ENCODE data around the gene KCNJ15. TPM values are rescaled to one million over a fixed set of nuclear protein-coding genes. Genes with fewer than 3 reads are reported as not detected.

KCNJ15 gene
- total RNA-seq, 1 experiment from 2014 or later: 0.13 TPM

GRCh38 chr21:38259665-38260064 lies 2.9 kb downstream of the KCNJ15 start:
- no TSS peak for BruUV-seq (replicated peaks)
- H3K27ac ChIP-seq (ENCODE audit: low read length): no peak overlapping the region
- no peaks in the 10 kb centered on the region for H3K9me3 ChIP-seq (ENCODE audit: control insufficient read depth, insufficient read depth, low read depth, low read length)
- TF ChIP-seq CTCF (IDR thresholded peaks at IDR 0.05) (no peak), TCF7L2 (IDR thresholded peaks at IDR 0.05; ENCODE audit: low read depth, low read length) (no peak), POLR2AphosphoS5 (IDR thresholded peaks at IDR 0.05; ENCODE audit: low read depth, low read length) (no peak), REST (IDR thresholded peaks at IDR 0.05; ENCODE audit: insufficient read depth in 1 of 2, low read depth in 2 of 2, low read length in 1 of 2) (no peak), SIN3A (IDR thresholded peaks at IDR 0.05; ENCODE audit: borderline replicate concordance, insufficient read depth, low read depth, low read length) (no peak)
- no peaks in the 10 kb centered on the region for H3K4me1 ChIP-seq (ENCODE audit: control insufficient read depth, insufficient read depth, low read length)
- POLR2A ChIA-PET: no interaction called here
- no peaks in the 10 kb centered on the region for H3K36me3 ChIP-seq (ENCODE audit: control insufficient read depth, insufficient read depth, low read length)
- ATAC-seq (no peak), DNase-seq (ENCODE audit: low read depth, low spot score) (no peak)
- CTCF ChIA-PET: no interaction called here
- H3K4me3 ChIP-seq (ENCODE audit: low read depth in 2 of 2, low read length in 2 of 2): no peak overlapping the region
- intact Hi-C loops (cut with micrococcal nuclease; ENCODE audit: unreplicated experiment) (no loop called here), in situ Hi-C loops (cut with HindIII; ENCODE audit: low pct_unique_long_range_greater_than_20kb, low sequenced_read_pairs) (no loop called here)
- H3K27me3 ChIP-seq (ENCODE audit: control insufficient read depth, insufficient read depth, low read length): peaks cover 11% of the 10 kb centered on the region

- DNase-seq (ENCODE audit: low read depth, low spot score): no peak
- ChIA-PET POLR2A (no interaction called here), CTCF (no interaction called here)
- no peaks in the 10 kb centered on the region for H3K36me3 ChIP-seq (ENCODE audit: control insufficient read depth, insufficient read depth, low read length)
- no peak overlapping the region for H3K4me3 ChIP-seq (ENCODE audit: low read depth in 2 of 2, low read length in 2 of 2)
- H3K27me3 ChIP-seq (ENCODE audit: control insufficient read depth, insufficient read depth, low read length): peaks cover 11% of the 10 kb centered on the region
- in situ Hi-C loops (cut with HindIII; ENCODE audit: low pct_unique_long_range_greater_than_20kb, low sequenced_read_pairs) (no loop called here), intact Hi-C loops (cut with micrococcal nuclease; ENCODE audit: unreplicated experiment) (no loop called here)
- ATAC-seq: no peak
- no peak overlapping the region for H3K27ac ChIP-seq (ENCODE audit: low read length)
- BruUV-seq (replicated peaks): no TSS peak
- TF ChIP-seq TCF7L2 (IDR thresholded peaks at IDR 0.05; ENCODE audit: low read depth, low read length) (no peak), POLR2AphosphoS5 (IDR thresholded peaks at IDR 0.05; ENCODE audit: low read depth, low read length) (no peak), CTCF (IDR thresholded peaks at IDR 0.05) (no peak), REST (IDR thresholded peaks at IDR 0.05; ENCODE audit: insufficient read depth in 1 of 2, low read depth in 2 of 2, low read length in 1 of 2) (no peak), SIN3A (IDR thresholded peaks at IDR 0.05; ENCODE audit: borderline replicate concordance, insufficient read depth, low read depth, low read length) (no peak)
- H3K4me1 ChIP-seq (ENCODE audit: control insufficient read depth, insufficient read depth, low read length): no peaks in the 10 kb centered on the region
- no peaks in the 10 kb centered on the region for H3K9me3 ChIP-seq (ENCODE audit: control insufficient read depth, insufficient read depth, low read depth, low read length)
These were observed 3.6 kb downstream of the KCNJ15 start for GRCh38 chr21:38260426-38260825.
